SW 1271 (cell line): ENCODE measurements around the gene ADGB.
"Not testable (repeated sequence)": the region's sequence is repeated elsewhere in the genome, so short reads cannot be mapped to it uniquely, and the experiment has no call there.

ENCODE experiments used
- DNase-seq, 2 experiments: peaks; one replicate each; lab custom pipeline; 2025; lab: John Stamatoyannopoulos, UW

The ADGB gene

DNA sequence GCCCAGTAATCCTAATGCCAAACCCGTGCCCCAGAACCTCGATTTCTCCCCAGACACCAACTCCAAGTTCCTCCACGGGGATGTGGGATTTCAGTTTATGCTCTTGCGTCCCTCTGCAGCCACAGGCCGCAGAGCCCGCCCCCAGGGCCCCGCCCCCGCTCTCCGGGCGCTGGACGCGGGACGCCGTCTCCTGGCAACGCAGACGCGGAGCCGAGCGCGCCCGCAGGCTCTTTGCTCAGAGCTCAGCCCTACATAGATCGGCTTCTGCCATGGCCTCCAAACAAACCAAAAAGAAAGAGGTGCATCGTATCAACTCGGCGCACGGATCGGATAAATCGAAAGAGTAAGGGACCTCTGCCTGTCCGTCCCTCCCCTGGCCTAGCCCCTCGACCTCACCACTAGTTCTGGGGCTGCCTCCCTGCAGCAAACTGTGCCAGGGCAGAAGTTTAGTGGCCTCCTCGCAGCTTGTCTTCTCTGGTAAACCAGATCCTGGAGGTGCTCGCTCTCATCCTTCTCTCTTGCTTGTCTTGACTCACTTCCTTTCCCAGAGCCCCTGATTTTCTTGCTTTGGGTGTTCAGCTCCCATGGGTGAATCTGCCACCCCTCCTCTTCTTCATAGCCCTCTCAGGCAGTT, at the start of gene ADGB:
Gene ADGB, plus strand, starts transcription at position 201 of the 634 bp plus-strand sequence. Its CDS starts 69 bp downstream, at position 270.
- no peak for DNase-seq

DNA sequence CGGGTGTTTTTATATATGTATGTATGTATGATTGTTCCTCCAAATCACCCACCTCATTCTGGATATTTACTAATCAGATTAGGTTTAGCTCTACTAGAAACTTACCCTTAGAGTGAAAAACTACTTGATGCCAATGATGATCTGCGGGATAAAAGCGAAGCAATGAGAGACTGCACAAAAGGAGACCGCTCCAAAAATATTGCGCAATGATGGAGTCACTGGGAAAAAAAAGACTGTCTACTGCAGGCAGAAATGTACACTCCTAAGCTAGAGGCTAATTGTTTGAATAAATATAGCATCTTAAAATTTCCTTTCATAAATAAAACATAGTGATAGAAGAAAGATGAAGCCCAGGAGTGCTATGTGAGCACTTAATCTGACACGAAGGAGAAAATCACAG, 47.9 kb upstream of the ADGB start:
- DNase-seq, result no peak

DNA sequence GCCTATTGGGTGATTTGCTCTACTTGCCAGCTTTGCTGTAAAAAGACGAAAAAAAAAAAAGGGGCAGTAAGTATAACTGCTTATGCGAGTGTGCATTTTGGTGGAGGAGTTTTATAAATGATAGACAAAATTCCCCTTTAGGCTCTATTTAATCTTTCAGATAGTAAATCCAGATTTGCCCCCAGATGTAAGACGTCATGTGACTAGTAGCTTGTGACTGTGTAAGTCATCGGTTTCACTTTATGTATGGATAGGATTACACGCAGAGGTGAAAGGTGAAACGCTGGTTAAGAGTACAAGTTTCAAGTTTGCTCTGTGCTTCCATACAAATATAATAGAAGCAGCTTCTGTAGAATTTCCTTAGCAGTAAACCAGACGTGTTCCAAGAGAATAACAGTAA, 47.2 kb upstream of the ADGB start:
- no peak for DNase-seq

DNA sequence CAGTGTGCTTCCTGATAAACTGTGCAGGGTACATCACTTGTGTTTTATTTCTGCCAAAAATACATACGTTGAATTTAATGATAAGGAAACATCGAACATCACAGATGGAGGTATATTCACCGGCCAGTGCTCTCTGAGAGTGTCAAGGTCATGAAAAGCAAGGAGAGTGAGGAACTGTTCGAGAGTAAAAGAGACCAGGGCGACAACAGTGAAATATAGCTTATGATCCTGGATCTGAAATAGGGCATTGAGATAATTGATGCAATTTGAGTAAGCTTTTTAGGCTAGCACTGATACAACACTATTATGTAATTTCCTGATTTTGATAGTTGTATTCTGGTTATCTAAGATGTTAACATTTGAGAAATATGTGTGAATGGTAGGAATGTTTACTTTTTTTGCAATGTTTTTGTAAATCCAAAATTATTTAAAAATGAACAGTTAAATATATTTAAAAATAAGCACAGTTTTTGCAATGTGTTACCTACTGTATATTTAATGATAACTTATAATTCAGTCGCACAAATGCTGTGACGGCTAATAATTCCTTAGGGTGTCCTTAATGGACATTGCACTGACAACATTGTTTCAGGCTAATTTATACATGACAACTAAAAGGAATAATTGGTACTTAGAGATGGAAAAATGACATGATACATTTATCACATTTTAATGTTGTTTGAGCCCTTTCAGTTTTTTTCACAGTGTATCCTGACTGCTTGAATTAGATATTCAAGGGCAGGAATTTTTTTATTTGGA, 45.2 kb upstream of the ADGB start:
- no peak for DNase-seq

DNA sequence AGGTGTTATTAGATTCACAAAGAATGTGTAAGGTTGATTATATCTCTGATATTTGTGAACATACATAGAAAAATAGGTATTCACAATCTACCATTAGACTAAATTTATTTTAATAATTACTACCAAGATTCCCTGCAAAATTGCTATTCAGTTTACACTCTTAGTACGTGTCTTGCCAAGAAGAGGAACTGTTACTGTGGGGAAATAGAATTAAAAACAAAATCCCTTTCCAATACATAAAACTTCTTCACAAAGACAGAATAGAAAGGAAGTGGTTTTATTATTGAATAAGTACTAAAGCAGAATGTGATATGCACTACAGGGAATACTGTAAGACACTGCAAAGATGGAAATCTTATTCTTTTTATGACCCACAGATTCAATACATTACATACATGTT, 38.2 kb upstream of the ADGB start:
- no peak for DNase-seq

DNA sequence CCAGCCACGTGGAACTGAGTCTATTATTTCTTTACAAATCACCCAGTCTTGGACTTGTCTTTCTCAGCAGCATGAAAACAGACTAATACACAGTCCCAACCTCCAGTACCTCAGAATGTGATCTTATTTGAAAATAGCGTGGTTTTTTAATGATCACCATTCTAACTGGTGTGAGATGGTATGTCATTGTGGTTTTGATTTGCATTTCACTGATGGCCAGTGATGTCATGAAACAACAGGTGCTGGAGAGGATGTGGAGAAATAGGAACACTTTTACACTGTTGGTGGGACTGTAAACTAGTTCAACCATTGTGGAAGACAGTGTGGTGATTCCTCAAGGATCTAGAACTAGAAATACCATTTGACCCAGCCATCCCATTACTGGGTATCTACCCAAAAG, 32.1 kb upstream of the ADGB start:
- not testable (repeated sequence) for DNase-seq

DNA sequence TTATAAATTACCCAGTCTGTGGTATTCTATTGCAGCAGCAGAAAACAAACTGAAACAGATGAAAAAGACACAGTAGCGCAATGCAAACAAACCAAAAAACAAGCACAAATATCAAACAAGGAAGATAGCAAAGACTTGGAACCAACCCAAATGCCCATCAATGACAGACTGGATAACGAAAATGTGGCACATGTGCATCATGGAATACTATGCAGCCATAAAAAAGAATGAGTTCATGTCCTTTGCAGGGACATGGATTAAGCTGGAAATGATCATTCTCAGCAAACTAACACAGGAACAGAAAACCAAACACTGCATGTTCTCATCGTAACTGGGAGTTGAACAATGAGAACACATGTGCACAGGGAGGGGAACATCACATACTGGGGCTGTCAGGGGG, 30.2 kb upstream of the ADGB start:
- DNase-seq, result not testable (repeated sequence)

DNA sequence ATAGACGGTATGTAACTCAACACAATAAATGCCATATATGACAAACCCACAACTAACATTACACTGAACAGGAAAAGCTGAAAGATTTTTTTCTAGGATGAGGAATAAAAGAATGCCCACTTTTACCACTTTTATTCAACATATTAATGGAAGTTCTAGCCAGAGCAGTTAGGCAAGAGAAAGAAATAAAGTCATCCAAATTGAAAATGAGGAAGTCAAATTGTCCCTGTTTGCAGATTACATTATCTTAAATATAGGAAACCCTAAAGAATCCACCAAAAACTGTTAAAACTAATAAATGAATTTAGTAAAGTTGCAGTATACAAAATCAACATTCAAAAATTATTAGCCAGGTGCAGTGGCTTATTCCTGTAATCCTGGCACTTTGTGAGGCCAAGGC, 24.6 kb upstream of the ADGB start:
- DNase-seq, result no peak

DNA sequence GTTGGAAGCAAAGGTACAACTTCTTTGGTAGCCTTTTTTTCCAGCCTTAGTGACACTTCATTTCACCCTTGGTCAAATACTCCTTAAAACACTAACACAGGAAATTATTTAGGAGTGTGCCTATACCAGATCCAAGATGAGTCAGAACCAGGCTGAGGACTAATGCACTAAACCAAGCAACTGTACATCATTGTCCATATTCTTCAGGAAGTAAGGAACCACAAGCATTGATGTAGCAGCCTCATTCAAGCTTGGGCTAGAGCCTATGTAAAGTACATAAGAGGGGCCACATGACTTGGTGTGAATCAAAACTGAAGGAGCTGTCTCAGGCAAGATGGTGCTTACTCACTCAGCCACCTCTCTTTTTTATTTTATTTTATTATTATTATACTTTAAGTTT, 20.7 kb upstream of the ADGB start:
- DNase-seq, result no peak

DNA sequence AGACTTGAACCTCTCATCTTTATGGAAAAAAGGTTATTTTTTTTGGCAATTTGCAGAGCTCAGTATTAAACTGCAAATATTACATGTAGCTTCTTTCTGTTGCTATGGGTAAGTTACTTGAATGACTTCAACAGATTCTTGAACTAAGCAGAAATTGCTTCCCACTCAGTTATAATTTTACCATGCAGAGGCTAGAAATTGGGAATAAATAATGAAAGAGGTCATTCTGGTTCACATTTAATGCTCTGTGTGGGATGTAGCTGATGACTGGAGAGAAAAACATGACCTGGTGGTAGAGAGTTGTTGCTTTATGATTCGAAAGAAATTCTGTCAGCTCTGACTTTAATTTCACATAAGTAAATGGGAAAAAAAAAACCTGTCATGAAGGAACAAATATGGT, 16.8 kb upstream of the ADGB start:
- no peak for DNase-seq

DNA sequence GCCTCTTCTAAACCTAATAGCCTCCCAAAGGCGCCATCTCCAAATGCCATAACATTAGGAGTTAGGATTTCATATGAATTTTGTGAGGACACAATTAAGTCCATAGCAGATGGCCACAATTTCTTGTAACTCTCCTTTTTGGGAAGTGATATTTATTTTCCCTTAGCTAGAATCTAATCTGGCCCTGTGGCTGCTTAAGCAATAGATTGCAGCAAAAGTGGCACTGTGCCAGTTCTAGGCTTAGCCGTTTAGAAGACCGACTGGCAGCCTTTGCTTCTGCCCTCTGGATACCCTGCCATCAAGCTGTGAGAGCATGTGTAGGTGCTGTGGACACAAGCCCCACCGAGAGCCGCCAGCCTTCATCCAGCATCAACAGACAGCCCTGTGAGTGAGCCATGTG, 15.9 kb upstream of the ADGB start:
- no peak for DNase-seq

DNA sequence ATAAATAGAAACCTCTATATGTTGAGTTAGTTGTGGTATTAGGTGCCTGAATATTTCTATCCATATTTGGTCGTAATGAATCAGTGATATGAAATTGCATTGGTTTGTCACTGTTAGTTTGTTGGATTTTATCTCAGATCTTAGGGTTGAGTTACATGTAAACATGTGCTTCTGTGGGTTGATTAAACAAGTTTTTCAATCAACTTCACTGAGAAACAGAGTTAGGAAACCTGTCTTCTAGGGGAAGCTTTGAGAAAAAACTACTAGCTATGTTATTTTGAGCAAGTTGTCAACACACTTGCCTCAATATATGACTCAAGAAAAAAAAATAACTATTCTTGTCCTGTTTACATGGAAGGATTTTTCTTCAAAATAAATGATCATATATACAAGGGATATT, 14.8 kb upstream of the ADGB start:
- no peak for DNase-seq

DNA sequence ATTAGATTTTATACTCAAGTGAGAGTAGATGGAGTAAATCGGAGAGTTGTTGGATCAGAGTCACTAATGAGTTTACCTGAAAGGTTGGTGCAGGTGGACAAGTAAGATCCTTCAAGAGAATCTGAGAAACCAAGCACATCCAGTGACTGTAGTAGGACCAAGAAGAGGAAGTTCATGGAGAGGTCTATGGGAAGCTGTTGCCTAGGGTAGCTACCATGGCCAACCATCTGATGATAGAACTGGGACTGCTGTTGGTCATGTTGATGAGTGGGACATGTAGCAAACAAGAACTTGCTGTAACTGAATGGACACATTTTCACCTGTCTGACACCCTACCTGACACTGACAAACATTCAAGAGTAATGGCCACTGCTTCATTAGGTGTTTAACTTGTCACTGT, 11.3 kb upstream of the ADGB start:
- DNase-seq, result no peak

DNA sequence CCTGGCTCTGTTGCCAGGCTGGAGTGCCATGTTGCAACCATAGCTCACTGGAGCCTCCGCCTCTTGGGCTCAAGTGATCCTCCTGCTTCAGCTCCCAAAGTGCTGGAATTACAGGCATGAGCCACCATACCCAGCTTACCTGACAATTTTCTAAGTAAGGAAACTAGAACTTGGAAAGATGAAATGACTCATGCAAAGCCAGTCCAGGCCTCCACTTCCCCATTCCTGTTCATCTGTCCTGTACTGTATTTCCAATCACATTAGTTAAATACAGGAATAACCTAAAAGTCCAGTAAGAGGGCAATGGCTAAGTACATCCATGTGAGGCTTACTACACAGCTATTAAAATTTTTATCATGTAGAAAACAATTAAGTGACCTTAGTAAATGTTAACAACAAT, 8.3 kb upstream of the ADGB start:
- DNase-seq, result no peak

DNA sequence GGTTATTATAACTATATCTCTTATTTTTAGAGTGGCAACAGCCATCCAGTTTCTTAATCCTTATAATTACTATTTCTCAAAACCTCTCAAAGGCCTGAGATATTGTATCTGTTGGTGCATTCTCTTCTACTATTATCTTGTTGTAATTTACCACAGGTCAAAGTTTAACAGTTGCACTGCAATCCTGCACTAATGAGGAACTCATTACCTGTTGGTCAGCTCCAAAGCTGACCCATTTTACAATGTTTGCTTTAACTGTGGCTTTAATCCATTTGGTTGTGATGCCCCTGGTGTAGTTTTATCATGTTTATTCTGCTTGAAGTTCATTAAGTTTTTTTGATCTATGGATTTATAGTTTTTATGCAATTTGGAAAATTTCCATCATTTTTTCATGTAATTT, 6.3 kb upstream of the ADGB start:
- no peak for DNase-seq

DNA sequence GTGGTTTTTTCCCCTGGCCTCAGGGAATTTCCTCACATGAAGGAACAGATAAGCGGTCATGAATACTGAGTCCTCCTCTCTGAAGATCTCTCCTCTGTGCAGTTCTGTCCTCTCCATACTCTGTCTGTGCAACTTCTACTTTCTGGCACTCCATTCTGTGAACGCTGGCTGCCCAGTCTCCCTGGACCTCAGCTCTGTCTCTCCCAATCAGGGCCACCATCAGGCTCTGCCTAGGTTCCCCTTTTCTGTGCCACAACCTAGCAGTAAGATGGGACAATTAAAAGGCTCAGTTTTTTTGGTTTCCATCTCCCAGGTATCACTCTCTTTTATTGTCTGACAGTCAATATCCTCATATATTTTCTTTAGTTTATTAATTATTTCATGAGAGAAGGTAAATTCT, 4.8 kb upstream of the ADGB start:
- no peak for DNase-seq

DNA sequence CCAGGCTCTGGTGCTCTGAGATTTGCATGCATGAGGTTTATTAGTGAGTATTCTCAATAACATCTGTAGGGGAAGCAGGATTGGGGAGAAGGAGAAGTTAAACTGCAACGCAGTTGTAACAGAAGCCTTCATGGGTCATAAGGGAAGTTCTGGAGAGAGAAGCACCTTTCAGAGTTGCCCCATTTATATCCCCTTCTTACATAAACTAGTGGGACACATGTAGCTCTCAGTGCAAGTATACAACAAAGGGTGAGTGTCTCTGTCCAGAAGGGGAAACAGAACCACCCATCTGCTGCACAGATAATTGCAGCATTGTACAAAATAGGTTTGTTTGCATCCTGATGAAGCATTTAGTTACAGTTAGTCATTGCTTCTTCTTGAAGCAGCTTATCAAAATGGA, 4.3 kb upstream of the ADGB start:
- DNase-seq, result no peak

DNA sequence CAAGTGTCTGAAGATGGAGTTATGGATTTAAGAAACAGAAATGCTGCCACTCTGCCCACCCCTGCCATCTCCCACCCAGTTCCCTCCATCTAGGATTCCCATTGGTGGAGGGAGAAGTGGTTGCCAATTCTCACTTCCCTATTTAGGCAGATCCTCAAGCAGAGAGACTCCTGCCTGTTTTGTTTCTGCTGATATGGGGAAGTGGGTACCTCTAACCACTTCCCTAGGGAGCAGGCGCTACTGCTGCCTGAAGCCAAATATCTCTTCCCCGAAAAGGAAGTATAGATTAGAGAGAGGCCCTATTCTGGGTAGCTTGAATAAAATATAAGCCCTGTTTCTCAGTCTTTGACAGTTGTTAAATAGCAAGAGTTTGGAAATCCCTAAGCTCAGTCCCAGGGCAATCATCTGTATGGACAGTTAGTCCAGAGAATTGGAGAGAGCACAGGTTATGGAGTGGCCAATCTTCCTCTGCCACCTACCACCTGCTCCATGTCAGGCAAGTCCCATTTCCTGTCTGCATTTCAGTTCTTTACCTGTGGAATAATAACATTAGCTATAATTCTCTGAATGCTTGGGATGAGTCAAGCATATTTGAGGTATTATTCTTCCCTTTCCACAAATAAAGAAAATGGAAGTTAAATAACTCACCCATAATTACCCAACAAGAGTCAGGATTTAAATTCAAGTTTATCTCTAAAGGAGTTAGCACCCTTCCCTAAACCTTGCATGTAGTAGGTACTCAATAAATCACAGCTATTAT, 2.6 kb upstream of the ADGB start:
- DNase-seq, result no peak

DNA sequence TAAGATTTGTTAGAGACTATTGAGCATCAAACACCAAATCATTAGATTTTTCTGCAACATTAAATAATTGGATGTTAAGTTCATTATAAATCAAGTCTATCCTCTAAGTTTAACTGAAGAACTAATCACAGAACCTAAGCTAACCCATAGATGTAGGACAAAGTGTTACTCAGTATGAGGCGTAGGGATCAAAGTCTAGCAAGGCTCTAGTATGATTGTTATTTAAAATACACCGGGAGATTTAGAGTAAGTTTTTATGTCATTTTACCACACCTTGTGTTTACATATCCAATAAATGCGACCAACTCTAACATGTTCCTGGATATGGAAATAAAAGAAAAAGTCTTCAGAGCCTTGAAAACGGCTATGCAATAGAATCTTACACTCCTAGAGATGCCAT, 2.6 kb downstream of the ADGB start:
- DNase-seq, result no peak

DNA sequence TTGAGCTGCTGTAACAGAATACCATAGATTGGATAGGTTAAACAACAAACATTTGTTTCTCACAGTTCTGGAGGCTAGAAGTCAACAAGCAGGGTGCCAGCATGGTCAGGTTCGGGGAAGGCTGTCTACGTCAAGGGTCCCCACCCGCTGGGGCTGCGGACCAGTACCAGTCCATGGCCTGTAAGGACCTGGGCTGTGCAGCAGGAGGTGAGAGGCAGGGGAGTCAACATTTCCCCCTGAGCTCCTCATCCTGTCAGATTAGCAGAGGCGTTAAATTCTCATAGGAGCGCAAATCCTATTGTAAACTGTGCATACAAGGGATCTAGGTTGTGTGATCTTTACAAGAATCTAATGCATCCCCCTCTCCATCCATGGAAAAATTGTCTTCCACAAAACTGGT, 3.8 kb downstream of the ADGB start:
- no peak for DNase-seq

DNA sequence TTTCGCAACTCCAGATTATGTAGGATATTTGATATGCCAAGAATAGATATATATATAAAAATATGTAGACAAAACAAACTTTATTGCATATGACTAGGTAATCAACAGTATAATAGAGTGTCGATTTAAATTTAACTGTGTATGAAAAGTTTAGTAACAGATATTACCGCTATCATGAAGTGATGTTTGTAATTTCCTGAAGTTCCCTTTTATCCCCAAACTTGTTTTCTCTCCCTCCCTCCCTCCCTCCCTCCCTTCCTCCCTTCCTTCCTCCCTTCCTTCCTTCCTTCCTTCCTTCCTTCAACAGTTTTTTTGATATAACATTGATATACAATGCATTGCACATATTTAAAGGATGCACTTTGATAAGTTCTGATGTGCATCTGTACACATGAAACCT, 15.2 kb downstream of the ADGB start:
- DNase-seq, result no peak

DNA sequence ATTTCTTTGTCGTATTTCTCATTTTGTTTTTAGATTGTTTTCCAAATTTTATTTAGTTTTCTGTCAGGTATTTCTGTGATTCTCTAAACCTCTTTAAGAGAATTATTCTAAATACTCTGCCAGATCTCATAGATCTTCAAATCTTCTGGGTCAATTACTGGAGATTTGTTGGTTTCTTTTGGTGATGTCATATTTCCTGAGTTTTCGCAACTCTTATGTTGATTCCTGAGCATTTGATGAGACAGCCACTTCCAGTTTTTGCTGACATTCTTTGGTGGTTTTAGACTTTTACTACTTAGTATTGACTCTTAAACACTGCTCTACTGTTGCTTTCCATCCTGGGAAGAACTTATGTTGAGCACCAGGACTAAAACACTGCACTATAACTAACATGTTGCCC, 21.9 kb downstream of the ADGB start:
- no peak for DNase-seq

DNA sequence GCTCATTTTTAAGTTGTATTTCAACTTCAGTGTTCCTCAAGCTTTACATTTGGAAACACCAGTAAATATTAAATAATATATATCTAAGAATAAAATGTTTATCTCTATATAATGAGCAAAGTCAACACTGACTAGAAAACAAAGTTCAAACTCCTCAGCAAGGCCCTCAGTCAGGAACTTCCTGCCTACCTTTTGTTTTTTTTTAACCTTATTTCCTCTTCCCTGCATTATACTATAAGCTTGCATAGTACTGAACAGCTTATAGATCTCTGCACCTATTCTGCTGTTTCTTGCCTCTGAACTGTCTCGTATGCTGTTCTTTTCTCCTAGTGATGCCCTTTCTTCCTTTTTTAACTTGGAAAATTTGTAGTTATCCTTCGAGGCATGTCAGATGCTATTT, 29.6 kb downstream of the ADGB start:
- no peak for DNase-seq
